H9 (cell line): ENCODE measurements around the gene PKP3. TPM values are rescaled to one million over a fixed set of nuclear protein-coding genes. Genes with fewer than 3 reads are reported as not detected.
A peak's percentile ranks its signal among the peaks of the same experiment; 100 is the strongest.

Experiments used
- DNase-seq: peaks from one replicate; pipeline ENCODE4 v3.0.0-alpha.2; 2017
- H2AFZ ChIP-seq: one replicate; pipeline ENCODE4 v1.6.1; 2013; ENCODE audit warnings: mild to moderate bottlenecking, low read length, control low read depth, moderate library complexity
- H2AK5ac ChIP-seq: 2 replicates; pipeline ENCODE4 v1.6.1; 2013; ENCODE audit warnings: low read length, control low read depth, mixed read lengths; ENCODE audit not compliant: insufficient read length
- H2BK120ac ChIP-seq: one replicate; pipeline ENCODE4 v1.6.1; 2013; ENCODE audit warnings: low read depth, mild to moderate bottlenecking, low read length, control low read depth, inconsistent platforms; ENCODE audit not compliant: poor library complexity, severe bottlenecking
- H2BK12ac ChIP-seq: 2 replicates; pipeline ENCODE4 v1.6.1; 2013; ENCODE audit warnings: low read length, control low read depth, mixed read lengths, low read depth; ENCODE audit not compliant: insufficient read length
- H2BK15ac ChIP-seq: 2 replicates; pipeline ENCODE4 v1.6.1; 2013; ENCODE audit warnings: low read depth, low read length, control low read depth
- H2BK20ac ChIP-seq: one replicate; pipeline ENCODE4 v1.6.1; 2013; ENCODE audit warnings: low read depth, mild to moderate bottlenecking, low read length, control low read depth, inconsistent platforms; ENCODE audit not compliant: poor library complexity, severe bottlenecking
- H2BK5ac ChIP-seq: 2 replicates; pipeline ENCODE4 v1.6.1; 2013; ENCODE audit warnings: low read length, control low read depth, mixed read lengths; ENCODE audit not compliant: insufficient read length
- H3K14ac ChIP-seq: 2 replicates; pipeline ENCODE4 v1.6.1; 2013; ENCODE audit warnings: low read length, control low read depth; ENCODE audit not compliant: insufficient read depth
- H3K18ac ChIP-seq: 2 replicates; pipeline ENCODE4 v1.6.1; 2013; ENCODE audit warnings: low read depth, mild to moderate bottlenecking, mixed read lengths, low read length, control low read depth; ENCODE audit not compliant: insufficient read length
- H3K23ac ChIP-seq: 2 replicates; pipeline ENCODE4 v1.6.1; 2013; ENCODE audit warnings: low read length, control low read depth, mixed read lengths, low read depth; ENCODE audit not compliant: insufficient read length
- H3K23me2 ChIP-seq: 2 replicates; pipeline ENCODE4 v1.6.1; 2013; ENCODE audit warnings: low read depth, mild to moderate bottlenecking, mixed read lengths, low read length, control low read depth; ENCODE audit not compliant: insufficient read length, poor library complexity, severe bottlenecking
- H3K27ac ChIP-seq: 2 replicates; pipeline ENCODE4 v1.5.1; 2013; ENCODE audit warnings: low read length, control low read depth, mixed read lengths, low read depth; ENCODE audit not compliant: insufficient read length
- H3K27me3 ChIP-seq: 2 replicates; pipeline ENCODE4 v1.6.1; 2013; ENCODE audit warnings: low read length, control low read depth, inconsistent platforms; ENCODE audit not compliant: insufficient read depth
- H3K4ac ChIP-seq: 2 replicates; pipeline ENCODE4 v1.6.1; 2013; ENCODE audit warnings: low read depth, mild to moderate bottlenecking, control low read depth, inconsistent platforms, low read length, moderate library complexity
- H3K4me1 ChIP-seq: 2 replicates; pipeline ENCODE4 v1.6.1; 2013; ENCODE audit warnings: low read length, control low read depth, inconsistent platforms; ENCODE audit not compliant: insufficient read depth
- H3K4me2 ChIP-seq: 2 replicates; pipeline ENCODE4 v1.6.1; 2013; ENCODE audit warnings: low read length, control low read depth, mixed read lengths; ENCODE audit not compliant: insufficient read length, insufficient read depth
- H3K56ac ChIP-seq: 2 replicates; pipeline ENCODE4 v1.6.1; 2013; ENCODE audit warnings: low read depth, mild to moderate bottlenecking, mixed read lengths, low read length, control low read depth; ENCODE audit not compliant: insufficient read length
- H3K79me1 ChIP-seq: 2 replicates; pipeline ENCODE4 v1.6.1; 2013; ENCODE audit warnings: low read depth, mild to moderate bottlenecking, moderate library complexity, low read length, control low read depth, inconsistent platforms; ENCODE audit not compliant: insufficient read depth, poor library complexity, severe bottlenecking
- H3K79me2 ChIP-seq: 2 replicates; pipeline ENCODE4 v1.6.1; 2013; ENCODE audit warnings: low read length, control low read depth, inconsistent platforms; ENCODE audit not compliant: insufficient read depth
- H3K9ac ChIP-seq: 2 replicates; pipeline ENCODE4 v1.6.1; 2013; ENCODE audit warnings: low read length, control low read depth, mixed read lengths; ENCODE audit not compliant: insufficient read length; ENCODE audit errors: extremely low read depth
- H3K9me3 ChIP-seq: one replicate; pipeline ENCODE4 v1.6.1; 2013; ENCODE audit warnings: low read depth, low read length, inconsistent platforms; ENCODE audit not compliant: control insufficient read depth
- H3T11ph ChIP-seq: one replicate; pipeline ENCODE4 v1.6.1; 2013; ENCODE audit warnings: mild to moderate bottlenecking, low read length, control low read depth, inconsistent platforms
- H4K20me1 ChIP-seq: one replicate; pipeline ENCODE4 v1.6.1; 2013; ENCODE audit not compliant: control insufficient read depth, insufficient read length, insufficient read depth
- H4K5ac ChIP-seq: 2 replicates; pipeline ENCODE4 v1.6.1; 2013; ENCODE audit warnings: low read depth, mild to moderate bottlenecking, mixed read lengths, low read length, control low read depth; ENCODE audit not compliant: insufficient read length
- H4K8ac ChIP-seq: replicated peaks from 2 replicates; pipeline ENCODE4 v1.6.1; 2013; ENCODE audit warnings: low read length, control low read depth, mixed read lengths, low read depth; ENCODE audit not compliant: insufficient read length
- H4K91ac ChIP-seq: 2 replicates; pipeline ENCODE4 v1.6.1; 2013; ENCODE audit warnings: low read depth, mild to moderate bottlenecking, moderate library complexity, mixed read lengths, low read length, control low read depth; ENCODE audit not compliant: insufficient read length
- H3K27ac Mint-ChIP-seq, 3 experiments: 2 replicates in 2 of 3; 3 replicates in 1 of 3; pipeline ENCODE4 v1.8.0; 2020 to 2021; ENCODE audit warnings: mixed read lengths in 3 of 3, mild to moderate bottlenecking in 1 of 3, moderate library complexity in 1 of 3
- H3K27me3 Mint-ChIP-seq: 2 replicates; pipeline ENCODE4 v1.8.0; 2021; ENCODE audit warnings: low read depth, mild to moderate bottlenecking, moderate library complexity, mixed read lengths
- H3K36me3 Mint-ChIP-seq, 3 experiments: 2 replicates in 2 of 3; 3 replicates in 1 of 3; pipeline ENCODE4 v1.8.0; 2020 to 2021; ENCODE audit warnings: low read depth in 3 of 3, mixed read lengths in 3 of 3; ENCODE audit not compliant: insufficient read depth in 1 of 3
- H3K4me1 Mint-ChIP-seq, 2 experiments: 2 replicates each; pipeline ENCODE4 v1.8.0; 2020; ENCODE audit warnings: mixed read lengths in 2 of 2
- H3K4me3 Mint-ChIP-seq, 2 experiments: 2 replicates in 1 of 2; 3 replicates in 1 of 2; pipeline ENCODE4 v1.8.0; 2020 to 2021; ENCODE audit warnings: mild to moderate bottlenecking in 2 of 2, mixed read lengths in 2 of 2, moderate library complexity in 1 of 2
- H3K9me3 Mint-ChIP-seq, 2 experiments: 2 replicates in 1 of 2; 3 replicates in 1 of 2; pipeline ENCODE4 v1.8.0; 2020; ENCODE audit warnings: mild to moderate bottlenecking in 2 of 2, mixed read lengths in 2 of 2, moderate library complexity in 1 of 2
- CTCF ChIP-seq: fragments of 200-600 bp; sonication (generic); conservative IDR thresholded peaks from 3 replicates; pipeline ENCODE4 v1.8.0; 2021; ENCODE audit warnings: antibody characterized with exemption, mild to moderate bottlenecking
- WGBS: extraction: QIAGEN DNeasy Blood & Tissue Kit; methylation state at CpG from one replicate; pipeline ENCODE4 v1.1.7; 2013; ENCODE audit warnings: missing lambda C conversion rate, low lambda C conversion rate, mixed read lengths; ENCODE audit not compliant: insufficient read length; ENCODE audit errors: extremely low coverage; 5-methylcytosine and 5-hydroxymethylcytosine counted together
- total RNA-seq: library from RNA; stranded (reverse); gene quantifications from 2 replicates; pipeline ENCODE4 v1.2.1, GENCODE V29; 2021

PKP3 gene
- total RNA-seq, 1 experiment from 2014 or later, result 41.7 TPM

GRCh38 chr11:452203-452744 lies 58.3 kb downstream of the PKP3 start:
- no peaks in the 10 kb centered on the region for H4K20me1 ChIP-seq
- no peak overlapping the region for H2BK120ac ChIP-seq
- H2BK15ac ChIP-seq, result no peak overlapping the region
- no peak for DNase-seq
- no peak overlapping the region for H3K4ac ChIP-seq
- H3K56ac ChIP-seq, result no peak overlapping the region
- H3K4me2 ChIP-seq, result no peak overlapping the region
- Mint-ChIP-seq H3K4me1 (peaks cover 39 to 40% of the 10 kb centered on the region in 2 experiments), H3K9me3 (peaks cover 0 to 2% of the 10 kb centered on the region in 2 experiments; a peak in 2 of 5 replicates), H3K36me3 (peaks cover 14 to 41% (median 33%) of the 10 kb centered on the region in 3 experiments; a peak in 6 of 7 replicates), H3K4me3 (peak overlapping the region; percentile 51 to 96; a peak in 3 of 5 replicates), H3K27ac (no peak overlapping the region), H3K27me3 (no peaks in the 10 kb centered on the region)
- H3T11ph ChIP-seq, result no peak overlapping the region
- no peak overlapping the region for H3K9ac ChIP-seq
- H2BK20ac ChIP-seq, result no peak overlapping the region
- no peak overlapping the region for H4K8ac ChIP-seq
- H3K23me2 ChIP-seq, result peaks cover 7% of the 10 kb centered on the region
- peaks cover 7% of the 10 kb centered on the region for H3K79me1 ChIP-seq
- H3K27me3 ChIP-seq, result no peaks in the 10 kb centered on the region
- no peak overlapping the region for H3K18ac ChIP-seq
- TF ChIP-seq CTCF, result no peak
- no peak overlapping the region for H3K23ac ChIP-seq
- H3K14ac ChIP-seq, result no peak overlapping the region
- no peak overlapping the region for H2BK5ac ChIP-seq
- no peak overlapping the region for H3K27ac ChIP-seq
- WGBS, result no CpG with 5 or more reads among the region's 12 CpGs
- H2AK5ac ChIP-seq, result no peak overlapping the region
- H4K5ac ChIP-seq, result no peak overlapping the region
- no peaks in the 10 kb centered on the region for H3K9me3 ChIP-seq
- no peak overlapping the region for H2BK12ac ChIP-seq
- peaks cover 8% of the 10 kb centered on the region; the same call in 1 of the 2 replicates for H3K79me2 ChIP-seq
- no peak overlapping the region for H2AFZ ChIP-seq
- H3K4me1 ChIP-seq, result no peaks in the 10 kb centered on the region
- no peak overlapping the region for H4K91ac ChIP-seq
